PFSK-1 (cell line): ENCODE data around the gene SLC2A6.

Experiments used
- FOXP2 ChIP-seq: optimal IDR thresholded peaks from 2 replicates; pipeline ENCODE3; 2011; ENCODE audit warnings: borderline replicate concordance, control low read depth, inconsistent platforms; ENCODE audit not compliant: insufficient read depth; ENCODE audit errors: extremely low read length, extremely low read depth
- POLR2AphosphoS5 ChIP-seq: IDR thresholded peaks from 2 replicates; pipeline ENCODE4 v1.6.1; 2012; ENCODE audit warnings: low read depth, mild to moderate bottlenecking, control low read depth, low read length, moderate library complexity
- SIN3A ChIP-seq: IDR thresholded peaks from 2 replicates; pipeline ENCODE4 v1.6.1; 2012; ENCODE audit warnings: mild to moderate bottlenecking, low read length, moderate library complexity, borderline replicate concordance; ENCODE audit not compliant: insufficient read depth
- TAF1 ChIP-seq: IDR thresholded peaks from 2 replicates; pipeline ENCODE4 v1.6.1; 2012; ENCODE audit warnings: low read length, control low read depth, borderline replicate concordance; ENCODE audit not compliant: insufficient read depth
- TF ChIP-seq, protein P1 (sequence below), 2 experiments: IDR thresholded peaks; 2 replicates each; pipeline versions ENCODE4 v1.6.1 to v1.8.0; 2011 to 2012; ENCODE audit warnings: low read depth in 2 of 2, low read length in 2 of 2, control low read depth in 1 of 2, inconsistent platforms in 1 of 2, mild to moderate bottlenecking in 1 of 2, moderate library complexity in 1 of 2; ENCODE audit not compliant: insufficient read depth in 1 of 2

Gene SLC2A6

GRCh38 chr9:133493428-133493827, 14.5 kb upstream of the SLC2A6 start:
- TF ChIP-seq POLR2AphosphoS5: no peak
- TF ChIP-seq SIN3A: no peak
- TF ChIP-seq TAF1: no peak
- TF ChIP-seq, protein P1, sequence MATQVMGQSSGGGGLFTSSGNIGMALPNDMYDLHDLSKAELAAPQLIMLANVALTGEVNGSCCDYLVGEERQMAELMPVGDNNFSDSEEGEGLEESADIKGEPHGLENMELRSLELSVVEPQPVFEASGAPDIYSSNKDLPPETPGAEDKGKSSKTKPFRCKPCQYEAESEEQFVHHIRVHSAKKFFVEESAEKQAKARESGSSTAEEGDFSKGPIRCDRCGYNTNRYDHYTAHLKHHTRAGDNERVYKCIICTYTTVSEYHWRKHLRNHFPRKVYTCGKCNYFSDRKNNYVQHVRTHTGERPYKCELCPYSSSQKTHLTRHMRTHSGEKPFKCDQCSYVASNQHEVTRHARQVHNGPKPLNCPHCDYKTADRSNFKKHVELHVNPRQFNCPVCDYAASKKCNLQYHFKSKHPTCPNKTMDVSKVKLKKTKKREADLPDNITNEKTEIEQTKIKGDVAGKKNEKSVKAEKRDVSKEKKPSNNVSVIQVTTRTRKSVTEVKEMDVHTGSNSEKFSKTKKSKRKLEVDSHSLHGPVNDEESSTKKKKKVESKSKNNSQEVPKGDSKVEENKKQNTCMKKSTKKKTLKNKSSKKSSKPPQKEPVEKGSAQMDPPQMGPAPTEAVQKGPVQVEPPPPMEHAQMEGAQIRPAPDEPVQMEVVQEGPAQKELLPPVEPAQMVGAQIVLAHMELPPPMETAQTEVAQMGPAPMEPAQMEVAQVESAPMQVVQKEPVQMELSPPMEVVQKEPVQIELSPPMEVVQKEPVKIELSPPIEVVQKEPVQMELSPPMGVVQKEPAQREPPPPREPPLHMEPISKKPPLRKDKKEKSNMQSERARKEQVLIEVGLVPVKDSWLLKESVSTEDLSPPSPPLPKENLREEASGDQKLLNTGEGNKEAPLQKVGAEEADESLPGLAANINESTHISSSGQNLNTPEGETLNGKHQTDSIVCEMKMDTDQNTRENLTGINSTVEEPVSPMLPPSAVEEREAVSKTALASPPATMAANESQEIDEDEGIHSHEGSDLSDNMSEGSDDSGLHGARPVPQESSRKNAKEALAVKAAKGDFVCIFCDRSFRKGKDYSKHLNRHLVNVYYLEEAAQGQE (IDR thresholded peaks at IDR 0.05; ENCODE audit: insufficient read depth in 1 of 2, low read depth in 2 of 2, low read length in 2 of 2): no peak
- no peak for TF ChIP-seq FOXP2

DNA sequence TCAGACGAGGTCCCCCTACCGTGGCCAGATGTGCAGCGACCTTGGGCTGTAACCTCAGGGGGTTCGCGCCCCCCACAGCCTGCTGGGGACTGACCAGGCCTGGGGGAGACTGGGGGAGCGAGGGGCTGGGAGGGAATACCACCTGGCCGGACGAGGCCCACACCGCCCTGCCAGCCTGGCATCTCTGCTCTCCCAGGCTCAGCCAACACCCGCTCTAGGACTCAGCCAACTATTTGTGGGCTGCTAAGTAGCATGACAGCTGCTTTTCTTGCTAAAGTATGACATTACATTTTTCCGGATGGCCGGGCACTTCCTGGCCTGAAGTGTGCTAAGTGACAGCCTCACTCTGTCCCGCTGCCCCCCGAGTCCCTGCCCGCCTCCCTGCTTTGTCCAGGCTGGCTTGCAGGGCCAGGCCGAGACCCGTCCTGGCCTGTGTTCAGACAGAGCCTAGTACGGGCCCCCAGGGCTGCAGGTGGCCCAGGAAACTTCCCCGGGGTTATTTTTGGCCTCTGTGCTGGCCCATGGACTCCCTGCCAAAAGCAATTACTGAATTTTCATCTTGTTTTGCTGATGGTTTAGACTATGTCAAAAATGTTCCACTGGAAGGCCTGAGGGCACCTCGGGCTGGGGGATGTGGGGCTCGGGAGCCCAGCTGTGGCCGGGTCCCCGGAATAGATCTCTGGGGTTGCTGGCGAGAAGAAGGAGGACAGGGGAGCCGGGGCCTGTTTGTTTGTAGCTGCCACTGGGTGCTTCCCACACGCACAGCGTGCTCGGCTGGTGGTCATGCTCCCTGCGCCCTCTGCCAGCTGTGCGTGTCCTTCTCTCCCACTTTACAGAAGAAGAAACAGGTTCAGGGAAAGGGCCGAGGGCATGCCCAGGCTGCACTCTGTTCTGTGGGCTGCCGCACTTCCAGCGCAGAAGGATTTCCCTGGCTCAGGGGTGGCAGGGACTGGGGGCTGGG, 13.4 kb upstream of the SLC2A6 start:
- no peak for TF ChIP-seq TAF1
- TF ChIP-seq SIN3A: no peak
- no peak for TF ChIP-seq POLR2AphosphoS5
- TF ChIP-seq, protein P1 (IDR thresholded peaks at IDR 0.05; ENCODE audit: insufficient read depth in 1 of 2, low read depth in 2 of 2, low read length in 2 of 2): no peak
- no peak for TF ChIP-seq FOXP2

- TF ChIP-seq POLR2AphosphoS5 (no peak), TAF1 (no peak)
- TF ChIP-seq, protein P1 (IDR thresholded peaks at IDR 0.05; ENCODE audit: insufficient read depth in 1 of 2, low read depth in 2 of 2, low read length in 2 of 2): no peak
Measured at GRCh38 chr9:133491656-133491925, 12.7 kb upstream of the SLC2A6 start.

DNA sequence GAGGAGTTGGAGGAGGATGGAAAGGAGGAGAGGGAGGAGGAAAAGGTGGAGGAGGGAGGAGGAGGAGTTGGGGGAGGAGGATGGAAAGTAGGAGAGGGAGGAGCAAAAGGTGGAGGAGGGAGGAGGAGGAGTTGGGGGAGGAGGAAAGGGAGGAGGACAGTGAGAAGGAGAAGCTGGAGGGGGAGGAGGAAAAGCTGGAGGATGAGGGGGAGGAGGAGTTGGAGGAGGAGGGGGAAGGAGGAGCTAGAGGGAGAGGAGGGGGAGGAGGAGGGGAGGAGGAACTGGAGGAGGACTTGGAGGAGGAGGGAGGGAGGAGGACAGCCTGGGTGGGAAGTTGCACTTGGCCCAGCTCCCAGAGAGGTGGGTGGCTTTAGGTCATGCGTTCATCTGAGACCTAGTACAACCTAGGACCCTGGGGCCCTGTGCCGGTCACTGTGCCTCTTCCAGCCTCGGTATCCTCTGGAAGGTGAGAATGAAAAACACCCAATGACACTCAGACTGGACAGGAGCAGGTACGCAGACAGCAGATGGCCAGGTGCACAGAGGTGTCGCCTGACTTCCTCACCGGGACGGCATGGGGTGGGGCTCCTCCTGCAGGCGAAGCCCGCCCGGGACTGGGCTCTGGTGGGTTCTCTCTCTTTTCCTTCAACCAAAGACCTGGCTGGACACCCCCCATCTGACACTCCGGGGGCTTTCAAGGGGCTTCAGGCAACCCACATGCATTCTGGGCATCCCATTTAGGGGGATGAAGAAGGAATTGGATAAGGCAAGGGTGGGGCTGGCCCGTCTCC, 12.2 kb upstream of the SLC2A6 start:
- TF ChIP-seq, protein P1 (IDR thresholded peaks at IDR 0.05; ENCODE audit: insufficient read depth in 1 of 2, low read depth in 2 of 2, low read length in 2 of 2): no peak
- TF ChIP-seq SIN3A (no peak), POLR2AphosphoS5 (no peak), FOXP2 (no peak)
